ENCODE results near the gene AMOT. TPM values are rescaled to one million over a fixed set of nuclear protein-coding genes. Genes with fewer than 3 reads are reported as not detected.
A peak's percentile ranks its signal among the peaks of the same experiment; 100 is the strongest.

Gene AMOT
- total and polyA plus RNA-seq, 2 experiments from 2014 or later, result 52.1 to 93.3 TPM

- H3K9me2 ChIP-seq (replicated peaks; ENCODE audit: insufficient read depth), result no peaks in the 10 kb centered on the region
- no peaks in the 10 kb centered on the region for H3K27me3 ChIP-seq
- H3K79me2 ChIP-seq, result no peaks in the 10 kb centered on the region
- TF ChIP-seq EZH2phosphoT487 (IDR thresholded peaks at IDR 0.05; ENCODE audit: low read depth, severe bottlenecking, unreplicated experiment), result no peak
- no peak for TF ChIP-seq EZH2 (IDR thresholded peaks at IDR 0.05; ENCODE audit: borderline replicate concordance)
- TF ChIP-seq CTCF (IDR thresholded peaks at IDR 0.05; ENCODE audit: poor library complexity), result no peak
- H4K20me1 ChIP-seq (ENCODE audit: insufficient read depth, poor library complexity, severe bottlenecking), result no peaks in the 10 kb centered on the region
- DNase-seq (ENCODE audit: low spot score), result no peak
- H2AFZ ChIP-seq, result no peak overlapping the region
- no peak overlapping the region for H3K4me2 ChIP-seq
- no peaks in the 10 kb centered on the region for H3K9me3 ChIP-seq (ENCODE audit: low read depth)
- 100% methylated on average over 1 of the region's 1 CpG for WGBS (ENCODE audit: low lambda C conversion rate, missing lambda C conversion rate)
- H3K4me3 ChIP-seq, result no peak overlapping the region
- no peaks in the 10 kb centered on the region for H3K36me3 ChIP-seq (replicated peaks; ENCODE audit: insufficient read depth, low read depth)
- H3K27ac ChIP-seq, result no peak overlapping the region
- H3K4me1 ChIP-seq (ENCODE audit: insufficient read depth), result no peaks in the 10 kb centered on the region
Measured at GRCh38 chrX:112753116-112753515, 87.5 kb downstream of the AMOT start.

- H3K36me3 ChIP-seq (replicated peaks; ENCODE audit: insufficient read depth, low read depth), result no peaks in the 10 kb centered on the region
- no peaks in the 10 kb centered on the region for H3K9me2 ChIP-seq (replicated peaks; ENCODE audit: insufficient read depth)
- no peak overlapping the region for H3K4me3 ChIP-seq
- no peaks in the 10 kb centered on the region for H3K9me3 ChIP-seq (ENCODE audit: low read depth)
- no peaks in the 10 kb centered on the region for H4K20me1 ChIP-seq (ENCODE audit: insufficient read depth, poor library complexity, severe bottlenecking)
- H2AFZ ChIP-seq, result no peak overlapping the region
- no peak overlapping the region for H3K27ac ChIP-seq
- no peaks in the 10 kb centered on the region for H3K4me1 ChIP-seq (ENCODE audit: insufficient read depth)
- H3K4me2 ChIP-seq, result no peak overlapping the region
- H3K79me2 ChIP-seq, result no peaks in the 10 kb centered on the region
- no peak for DNase-seq (ENCODE audit: low spot score)
- no peaks in the 10 kb centered on the region for H3K27me3 ChIP-seq
- TF ChIP-seq CTCF (IDR thresholded peaks at IDR 0.05; ENCODE audit: poor library complexity), result no peak
- TF ChIP-seq EZH2phosphoT487 (IDR thresholded peaks at IDR 0.05; ENCODE audit: low read depth, severe bottlenecking, unreplicated experiment), result no peak
- no peak for TF ChIP-seq EZH2 (IDR thresholded peaks at IDR 0.05; ENCODE audit: borderline replicate concordance)
- WGBS (ENCODE audit: low lambda C conversion rate, missing lambda C conversion rate), result 72% methylated on average over 2 of the region's 2 CpGs
Measured at GRCh38 chrX:112751076-112751475, 89.6 kb downstream of the AMOT start.

DNA sequence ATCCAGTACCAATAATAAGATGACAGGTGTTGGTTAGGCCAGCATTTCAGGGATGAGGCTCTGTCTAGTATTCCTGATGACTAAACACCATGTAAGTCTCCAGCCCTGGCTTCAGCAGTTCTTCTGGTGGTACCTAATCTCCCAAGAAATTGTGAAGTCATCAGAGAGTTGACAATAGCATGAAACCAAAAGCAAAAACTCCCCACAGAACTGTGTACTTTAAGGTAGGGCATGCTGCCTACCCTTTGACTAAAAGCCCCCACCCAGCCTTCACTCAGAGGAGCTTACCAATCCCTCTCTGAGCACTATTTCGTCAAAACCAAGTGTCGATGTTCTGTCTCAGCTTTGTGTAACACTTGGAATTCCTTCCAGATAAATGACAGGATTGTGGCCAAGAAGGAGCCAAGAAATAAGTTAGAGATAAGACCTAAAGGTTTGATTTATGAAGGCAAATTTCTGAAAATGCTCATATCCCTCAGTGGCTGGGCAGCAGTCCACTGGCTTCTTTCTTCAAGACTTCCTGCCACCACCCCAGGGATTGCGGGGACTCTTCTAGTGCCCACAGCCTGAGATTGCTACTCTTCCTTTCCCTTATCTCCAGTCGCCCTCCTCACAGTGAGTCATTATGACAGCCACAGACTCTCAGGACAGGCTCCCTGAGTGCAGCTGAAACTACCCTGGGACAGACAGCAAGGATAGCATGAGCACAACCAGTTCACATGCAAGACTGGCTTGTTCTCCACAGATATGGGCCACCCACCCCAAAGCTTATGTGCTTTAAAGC, 93.6 kb downstream of the AMOT start:
- TF ChIP-seq EZH2phosphoT487 (IDR thresholded peaks at IDR 0.05; ENCODE audit: low read depth, severe bottlenecking, unreplicated experiment), result no peak

DNA sequence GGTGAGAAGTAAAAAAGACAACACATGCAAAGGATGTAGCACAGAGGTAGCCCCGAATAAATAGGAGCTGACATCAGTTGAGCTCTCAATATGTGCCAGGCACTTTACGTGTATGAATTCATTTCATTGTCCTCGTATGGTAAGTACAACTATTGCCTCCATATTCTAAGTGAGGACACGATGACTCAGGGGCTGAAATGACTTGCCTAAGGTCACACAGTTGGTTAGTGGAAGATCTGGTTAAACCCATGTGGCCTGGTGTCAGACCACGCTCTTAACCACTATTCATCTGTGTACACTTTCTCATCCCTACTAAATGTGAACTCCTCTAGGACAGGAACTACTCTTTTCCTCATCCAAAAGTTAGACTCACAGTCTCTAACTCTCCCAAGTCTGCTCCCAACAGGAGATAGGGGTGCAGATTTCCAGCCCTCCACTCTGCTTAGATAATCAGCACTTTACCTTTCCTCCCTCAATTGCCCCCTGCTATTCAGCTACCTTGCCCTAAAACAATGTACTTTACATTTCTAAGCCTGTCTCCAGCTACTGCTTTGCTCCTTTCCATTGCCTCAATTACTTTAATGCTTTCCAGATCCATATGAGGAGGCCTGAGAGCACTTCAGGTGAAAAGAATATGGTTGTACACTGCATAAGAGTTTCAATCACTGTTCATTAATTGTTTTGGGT, 102.1 kb downstream of the AMOT start:
- Histone ChIP-seq H3K9me3 (ENCODE audit: low read depth) (no peaks in the 10 kb centered on the region), H3K4me1 (ENCODE audit: insufficient read depth) (no peaks in the 10 kb centered on the region), H4K20me1 (ENCODE audit: insufficient read depth, poor library complexity, severe bottlenecking) (no peaks in the 10 kb centered on the region), H2AFZ (no peak overlapping the region), H3K79me2 (no peaks in the 10 kb centered on the region), H3K4me3 (no peak overlapping the region), H3K9me2 (replicated peaks; ENCODE audit: insufficient read depth) (no peaks in the 10 kb centered on the region), H3K27me3 (no peaks in the 10 kb centered on the region), H3K27ac (no peak overlapping the region), H3K36me3 (replicated peaks; ENCODE audit: insufficient read depth, low read depth) (no peaks in the 10 kb centered on the region), H3K4me2 (no peak overlapping the region)
- TF ChIP-seq CTCF (IDR thresholded peaks at IDR 0.05; ENCODE audit: poor library complexity), result no peak
- no peak for TF ChIP-seq EZH2 (IDR thresholded peaks at IDR 0.05; ENCODE audit: borderline replicate concordance)
- no peak for TF ChIP-seq EZH2phosphoT487 (IDR thresholded peaks at IDR 0.05; ENCODE audit: low read depth, severe bottlenecking, unreplicated experiment)
- no peak for DNase-seq (ENCODE audit: low spot score)
- 94% methylated on average over 5 of the region's 5 CpGs for WGBS (ENCODE audit: low lambda C conversion rate, missing lambda C conversion rate)

More for the DNA sequence above, 93.6 kb downstream of the AMOT start:
- H3K9me3 ChIP-seq (ENCODE audit: low read depth), result no peaks in the 10 kb centered on the region
- H3K4me3 ChIP-seq, result no peak overlapping the region
- H3K79me2 ChIP-seq, result no peaks in the 10 kb centered on the region
- peak; percentile 36 for DNase-seq (ENCODE audit: low spot score)
- WGBS (ENCODE audit: low lambda C conversion rate, missing lambda C conversion rate), result 61% methylated on average over 4 of the region's 4 CpGs
- H3K4me2 ChIP-seq, result no peak overlapping the region
- no peaks in the 10 kb centered on the region for H4K20me1 ChIP-seq (ENCODE audit: insufficient read depth, poor library complexity, severe bottlenecking)
- no peaks in the 10 kb centered on the region for H3K4me1 ChIP-seq (ENCODE audit: insufficient read depth)
- no peak overlapping the region for H2AFZ ChIP-seq
- H3K27ac ChIP-seq, result no peak overlapping the region
- no peaks in the 10 kb centered on the region for H3K36me3 ChIP-seq (replicated peaks; ENCODE audit: insufficient read depth, low read depth)
- no peaks in the 10 kb centered on the region for H3K27me3 ChIP-seq
- no peaks in the 10 kb centered on the region for H3K9me2 ChIP-seq (replicated peaks; ENCODE audit: insufficient read depth)
